ENCODE results near the gene TMEM267. TPM values are rescaled to one million over a fixed set of nuclear protein-coding genes. Genes with fewer than 3 reads are reported as not detected.

Gene TMEM267
- total and polyA plus RNA-seq, 2 of the 8 experiments (the other 6 are each of a cell fraction or from before 2014, with no cell fraction given): 4.8 to 6.2 TPM

GRCh38 chr5:43456556-43456955 is 27.1 kb downstream of the TMEM267 start:
- Histone ChIP-seq H3K23ac (ENCODE audit: insufficient read length) (no peak overlapping the region), H3K9me3 (ENCODE audit: insufficient read depth in 2 of 2, low read depth in 1 of 2, low read length in 1 of 2) (peaks cover 9 to 10% of the 10 kb centered on the region in 2 experiments), H2AFZ (ENCODE audit: low read length) (no peak overlapping the region), H3K79me2 (ENCODE audit: control insufficient read depth in 1 of 2, insufficient read depth in 2 of 2, low read length in 2 of 2) (peaks cover 0 to 4% of the 10 kb centered on the region in 2 experiments; a peak in 1 of 4 replicates), H2BK120ac (replicated peaks; ENCODE audit: low read depth, low read length) (no peak overlapping the region), H3K4me1 (replicated peaks in 1 of 4; ENCODE audit: control insufficient read depth in 3 of 4, insufficient read depth in 4 of 4, low read length in 3 of 4) (no peaks in the 10 kb centered on the region), H3K14ac (ENCODE audit: insufficient read length) (no peak overlapping the region), H4K5ac (ENCODE audit: insufficient read length, low read depth, low read length) (no peak overlapping the region), H4K8ac (ENCODE audit: extremely low read depth, insufficient read depth, low read length) (no peak overlapping the region), H3K56ac (replicated peaks; ENCODE audit: insufficient read length, low read depth, low read length) (no peak overlapping the region), H3K9ac (replicated peaks in 1 of 4; ENCODE audit: extremely low read depth in 1 of 4, low read depth in 3 of 4, low read length in 3 of 4) (no peak overlapping the region), H3K79me1 (ENCODE audit: low read depth, low read length) (no peaks in the 10 kb centered on the region), H3K18ac (ENCODE audit: extremely low read depth, low read length) (no peak overlapping the region), H2BK5ac (ENCODE audit: low read depth, low read length) (no peak overlapping the region), H2BK12ac (ENCODE audit: low read depth, low read length) (no peak overlapping the region), H2BK20ac (ENCODE audit: low read length) (no peak overlapping the region), H3K36me3 (ENCODE audit: control insufficient read depth in 2 of 4, insufficient read depth in 4 of 4, low read length in 3 of 4) (peaks cover 0 to 4% (median 0%) of the 10 kb centered on the region in 4 experiments; a peak in 1 of 8 replicates), H3K27ac (ENCODE audit: low read depth, low read length) (no peak overlapping the region), H2BK15ac (ENCODE audit: low read length) (no peak overlapping the region), H4K20me1 (replicated peaks in 1 of 2; ENCODE audit: control insufficient read depth in 1 of 2, insufficient read depth in 2 of 2, low read length in 2 of 2) (peaks cover 0 to 2% of the 10 kb centered on the region in 2 experiments), H3K4me2 (ENCODE audit: insufficient read depth in 1 of 2, low read depth in 2 of 2, low read length in 2 of 2) (no peak overlapping the region), H4K91ac (replicated peaks; ENCODE audit: insufficient read length, low read length) (no peak overlapping the region), H3K4ac (replicated peaks; ENCODE audit: insufficient read length, low read depth, low read length) (no peak overlapping the region), H3K27me3 (replicated peaks in 1 of 4; ENCODE audit: control insufficient read depth in 3 of 4, extremely low read depth in 1 of 4, insufficient read depth in 3 of 4, low read length in 3 of 4) (no peaks in the 10 kb centered on the region), H3K4me3 (ENCODE audit: extremely low read depth in 1 of 4, insufficient read depth in 2 of 4, low read depth in 3 of 4, low read length in 4 of 4) (no peak overlapping the region), H2AK5ac (ENCODE audit: low read depth, low read length) (no peak overlapping the region), H3K23me2 (ENCODE audit: low read depth, low read length) (no peaks in the 10 kb centered on the region)
- FAIRE-seq (no peak), DNase-seq (ENCODE audit: low read depth in 1 of 2, low spot score in 2 of 2) (no peak)
- whole genome bisulfite sequencing, 2 experiments (ENCODE audit: extremely low coverage in 1 of 2, insufficient coverage in 1 of 2, insufficient read length in 1 of 2, insufficient replicate concordance in 2 of 2, low coverage in 1 of 2, low lambda C conversion rate in 2 of 2, missing lambda C conversion rate in 1 of 2): 99% methylated on average over 3 of the region's 3 CpGs; no CpG with 5 or more reads in 1 of the 2 experiments
- ChIA-PET POLR2A (ENCODE audit: partially characterized antibody) (interaction anchor here (0.7 kb wide), 1 partner anchor 269 kb away, joined by 3 read pairs; no protein-coding TSS in a partner anchor), CTCF (ENCODE audit: partially characterized antibody) (no interaction called here)
- TF ChIP-seq, protein P1, sequence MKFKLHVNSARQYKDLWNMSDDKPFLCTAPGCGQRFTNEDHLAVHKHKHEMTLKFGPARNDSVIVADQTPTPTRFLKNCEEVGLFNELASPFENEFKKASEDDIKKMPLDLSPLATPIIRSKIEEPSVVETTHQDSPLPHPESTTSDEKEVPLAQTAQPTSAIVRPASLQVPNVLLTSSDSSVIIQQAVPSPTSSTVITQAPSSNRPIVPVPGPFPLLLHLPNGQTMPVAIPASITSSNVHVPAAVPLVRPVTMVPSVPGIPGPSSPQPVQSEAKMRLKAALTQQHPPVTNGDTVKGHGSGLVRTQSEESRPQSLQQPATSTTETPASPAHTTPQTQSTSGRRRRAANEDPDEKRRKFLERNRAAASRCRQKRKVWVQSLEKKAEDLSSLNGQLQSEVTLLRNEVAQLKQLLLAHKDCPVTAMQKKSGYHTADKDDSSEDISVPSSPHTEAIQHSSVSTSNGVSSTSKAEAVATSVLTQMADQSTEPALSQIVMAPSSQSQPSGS (IDR thresholded peaks at IDR 0.05; ENCODE audit: low read length): no peak
- TF ChIP-seq RXRA (IDR thresholded peaks at IDR 0.05; ENCODE audit: insufficient read depth, low read depth, low read length): no peak
- no peak for TF ChIP-seq JUN (IDR thresholded peaks at IDR 0.05; ENCODE audit: low read depth, low read length)
- TF ChIP-seq GTF2F1 (IDR thresholded peaks at IDR 0.05; ENCODE audit: borderline replicate concordance, low read depth, low read length): no peak
- TF ChIP-seq CEBPB (IDR thresholded peaks at IDR 0.05; ENCODE audit: low read depth, low read length): no peak
- TF ChIP-seq HDAC2 (IDR thresholded peaks at IDR 0.05; ENCODE audit: borderline replicate concordance in 1 of 2, low read depth in 2 of 2, low read length in 2 of 2): no peak
- no peak for TF ChIP-seq RFX5 (IDR thresholded peaks at IDR 0.05; ENCODE audit: borderline replicate concordance, low read depth, low read length)
- TF ChIP-seq TBP (IDR thresholded peaks at IDR 0.05; ENCODE audit: low read depth, low read length): no peak
- TF ChIP-seq MAX (IDR thresholded peaks at IDR 0.05): no peak
- TF ChIP-seq GABPA (IDR thresholded peaks at IDR 0.05; ENCODE audit: borderline replicate concordance, insufficient read depth, low read length): no peak
- TF ChIP-seq CBX8 (IDR thresholded peaks at IDR 0.05; ENCODE audit: borderline replicate concordance, low read depth, low read length): no peak
- TF ChIP-seq POLR2A (IDR thresholded peaks at IDR 0.05; ENCODE audit: control extremely low read depth in 1 of 2, low read depth in 2 of 2, low read length in 2 of 2): no peak
- TF ChIP-seq CHD2 (IDR thresholded peaks at IDR 0.05; ENCODE audit: low read length): no peak

Data from H1 (cell line).